Large intestine (tissue), 3 donors: ENCODE results near the gene OGA. TPM values are rescaled to one million over a fixed set of nuclear protein-coding genes. Genes with fewer than 3 reads are reported as not detected.

ENCODE experiments used
- DNase-seq, 2 donors: peaks; one replicate each; pipeline versions ENCODE4 v3.0.0 to v3.0.0-alpha.2; 2013
- H3K27ac ChIP-seq: one replicate; pipeline ENCODE4 v1.5.1; 2013; ENCODE audit warnings: low read length
- H3K27me3 ChIP-seq: 2 replicates; pipeline ENCODE4 v1.6.1; 2013; ENCODE audit warnings: low read length; ENCODE audit not compliant: control insufficient read depth, insufficient read depth
- H3K36me3 ChIP-seq: 2 replicates; pipeline ENCODE4 v1.6.1; 2013; ENCODE audit warnings: low read length; ENCODE audit not compliant: control insufficient read depth, insufficient read depth
- H3K4me1 ChIP-seq: one replicate; pipeline ENCODE4 v1.6.1; 2013; ENCODE audit warnings: low read length; ENCODE audit not compliant: control insufficient read depth, insufficient read depth
- H3K4me3 ChIP-seq: one replicate; pipeline ENCODE4 v1.5.1; 2013; ENCODE audit warnings: low read length
- H3K9me3 ChIP-seq: one replicate; pipeline ENCODE4 v1.6.1; 2013; ENCODE audit warnings: mild to moderate bottlenecking, low read depth, low read length, moderate library complexity; ENCODE audit not compliant: control insufficient read depth
- WGBS: methylation state at CpG from one replicate; pipeline ENCODE4 v1.1.5; 2013; ENCODE audit warnings: low lambda C conversion rate; ENCODE audit not compliant: insufficient coverage; 5-methylcytosine and 5-hydroxymethylcytosine counted together
- polyA plus RNA-seq: library from polyadenylated mRNA; unstranded; fragments of 120-200 nt; gene quantifications from one replicate; pipeline ENCODE4 v1.2.1, GENCODE V29; 2013

OGA gene
- polyA plus RNA-seq, 1 donor = 129 TPM

DNA sequence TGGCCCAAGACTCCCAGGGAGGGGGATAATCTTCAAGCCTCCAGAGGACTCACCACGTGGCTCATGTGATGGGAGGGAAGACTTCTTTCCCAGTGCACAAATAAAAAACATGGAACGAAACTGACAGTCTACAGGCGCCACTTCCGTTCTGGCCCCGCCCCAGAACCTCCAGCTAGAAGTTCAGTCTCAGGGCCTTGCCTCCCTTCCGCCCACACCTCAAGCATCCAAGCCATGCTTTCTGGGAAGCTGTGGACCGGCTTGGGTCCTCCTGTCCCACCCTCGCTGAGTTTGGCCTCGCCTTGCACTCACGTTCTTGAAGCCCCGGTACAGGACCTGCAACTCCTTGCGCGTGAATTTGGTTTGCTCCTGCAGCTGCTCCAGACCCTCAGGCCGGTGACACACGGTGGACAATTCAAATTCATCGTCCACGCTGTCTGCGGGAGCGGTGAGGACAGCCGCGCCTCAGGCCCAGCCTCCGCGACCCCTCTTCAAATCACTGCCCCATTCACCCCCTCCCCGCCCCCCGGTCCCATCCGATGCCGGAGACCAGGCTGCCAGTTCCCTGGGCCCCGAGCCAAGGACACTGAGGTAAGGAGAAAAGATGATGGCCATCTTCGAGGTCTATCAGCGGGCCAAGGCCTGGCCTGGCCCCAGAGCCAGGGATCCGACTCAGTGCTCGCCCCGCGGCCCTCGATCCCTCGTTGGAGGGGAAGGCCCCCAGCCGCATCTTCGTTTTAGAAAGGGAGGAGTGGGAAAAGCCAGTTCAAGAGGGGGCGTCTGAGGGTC lies 10.7 kb upstream of the OGA start:
- WGBS = no CpG with 5 or more reads among the region's 39 CpGs
- H3K27ac ChIP-seq = peak overlapping the region; percentile 8
- no peaks in the 10 kb centered on the region for H3K27me3 ChIP-seq
- no peak for DNase-seq
- peak overlapping the region; percentile 29 for H3K4me3 ChIP-seq
- peaks cover 29% of the 10 kb centered on the region for H3K4me1 ChIP-seq
- H3K36me3 ChIP-seq = peaks cover 29% of the 10 kb centered on the region
- H3K9me3 ChIP-seq = no peaks in the 10 kb centered on the region

DNA sequence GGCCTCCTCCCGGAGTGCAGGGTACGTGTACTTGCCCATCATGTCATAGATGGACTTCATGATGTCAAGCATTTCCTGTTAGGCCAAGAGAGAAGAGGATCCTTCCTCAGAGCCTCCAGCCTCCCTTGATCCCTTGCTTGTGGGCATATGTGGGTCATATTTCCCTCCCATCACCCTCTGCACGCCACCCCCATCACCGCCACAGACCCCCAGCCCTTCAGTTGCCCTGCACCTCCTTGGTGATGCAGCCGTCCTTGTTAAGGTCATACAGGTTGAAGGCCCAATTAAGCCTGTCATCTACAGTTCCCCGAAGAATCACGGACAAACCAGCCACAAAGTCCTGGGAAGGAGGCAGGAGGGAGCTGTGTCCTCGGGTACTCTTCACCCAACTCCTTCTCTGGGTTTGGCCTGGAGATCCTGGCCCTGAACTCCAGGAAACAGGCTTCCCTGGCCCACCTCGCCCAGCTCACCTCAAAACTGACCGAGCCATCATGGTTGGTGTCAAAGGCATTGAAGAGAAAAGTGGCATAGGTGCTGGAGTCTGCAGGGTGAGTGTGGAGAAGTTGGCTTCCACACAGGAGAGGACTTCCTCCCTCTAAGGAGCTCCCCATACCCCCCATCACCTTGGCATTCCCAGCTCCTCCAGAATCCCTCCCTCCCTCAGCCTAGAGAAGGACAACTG lies 9.8 kb upstream of the OGA start:
- no peaks in the 10 kb centered on the region for H3K27me3 ChIP-seq
- no peak for DNase-seq
- no peak overlapping the region for H3K27ac ChIP-seq
- no peaks in the 10 kb centered on the region for H3K9me3 ChIP-seq
- no CpG with 5 or more reads among the region's 10 CpGs for WGBS
- H3K4me1 ChIP-seq = peaks cover 29% of the 10 kb centered on the region
- H3K36me3 ChIP-seq = peaks cover 31% of the 10 kb centered on the region
- no peak overlapping the region for H3K4me3 ChIP-seq

DNA sequence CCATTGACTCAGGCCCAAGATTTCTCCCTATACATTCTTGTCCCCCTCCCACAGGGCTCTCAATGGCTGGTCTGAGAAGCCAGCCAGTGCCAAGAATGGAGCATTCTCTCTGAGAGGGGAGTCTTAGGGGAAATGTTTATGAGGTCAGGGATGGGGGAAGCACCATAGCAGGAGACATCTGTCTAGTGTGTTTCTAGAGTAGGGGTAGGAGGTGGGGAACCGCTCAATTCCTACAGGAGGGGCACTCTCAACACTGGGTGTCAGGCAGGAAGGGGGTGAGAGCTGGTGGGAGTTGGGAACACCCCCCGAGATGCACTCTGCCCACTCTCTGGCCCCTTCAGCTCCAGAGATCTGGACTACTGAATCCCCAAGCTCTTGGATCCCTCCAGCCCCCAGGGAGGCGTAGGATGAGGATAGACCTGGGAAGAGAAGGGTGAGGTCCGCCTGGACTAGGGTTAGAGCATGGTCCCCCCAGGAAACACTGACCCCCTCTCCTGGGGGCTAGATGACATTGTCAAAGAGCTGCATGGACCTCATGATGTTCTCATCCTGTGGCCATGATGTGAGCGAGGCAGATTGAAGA lies 8.7 kb upstream of the OGA start:
- no peaks in the 10 kb centered on the region for H3K27me3 ChIP-seq
- no peak overlapping the region for H3K4me3 ChIP-seq
- peaks cover 31% of the 10 kb centered on the region for H3K36me3 ChIP-seq
- H3K4me1 ChIP-seq = peaks cover 23% of the 10 kb centered on the region
- no peak overlapping the region for H3K27ac ChIP-seq
- DNase-seq = no peak
- no peaks in the 10 kb centered on the region for H3K9me3 ChIP-seq
- WGBS = no CpG with 5 or more reads among the region's 5 CpGs

DNA sequence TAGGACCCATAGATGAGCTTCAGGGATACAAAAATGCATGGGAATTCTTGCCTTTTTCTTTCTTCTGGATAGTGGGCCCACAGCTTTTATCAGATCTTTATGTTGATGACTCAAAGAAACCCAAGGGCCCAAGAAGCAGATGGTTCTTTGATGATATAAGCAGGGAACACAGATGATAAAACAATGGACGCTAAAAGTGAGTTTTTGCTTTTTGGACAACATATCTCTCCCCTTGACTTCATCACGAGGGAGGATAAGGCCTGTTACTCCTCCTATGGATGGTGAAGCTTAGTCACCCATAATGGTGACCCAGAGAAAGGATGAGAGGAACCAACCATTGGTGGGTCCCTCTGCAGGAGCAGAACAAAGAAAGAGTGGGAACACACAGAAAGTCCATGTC lies 6.5 kb upstream of the OGA start:
- Histone ChIP-seq H3K27me3 (no peaks in the 10 kb centered on the region), H3K9me3 (no peaks in the 10 kb centered on the region), H3K4me3 (no peak overlapping the region), H3K4me1 (peaks cover 6% of the 10 kb centered on the region), H3K36me3 (peaks cover 31% of the 10 kb centered on the region), H3K27ac (no peak overlapping the region)
- WGBS = no CpG with 5 or more reads among the region's 2 CpGs
- DNase-seq = no peak

DNA sequence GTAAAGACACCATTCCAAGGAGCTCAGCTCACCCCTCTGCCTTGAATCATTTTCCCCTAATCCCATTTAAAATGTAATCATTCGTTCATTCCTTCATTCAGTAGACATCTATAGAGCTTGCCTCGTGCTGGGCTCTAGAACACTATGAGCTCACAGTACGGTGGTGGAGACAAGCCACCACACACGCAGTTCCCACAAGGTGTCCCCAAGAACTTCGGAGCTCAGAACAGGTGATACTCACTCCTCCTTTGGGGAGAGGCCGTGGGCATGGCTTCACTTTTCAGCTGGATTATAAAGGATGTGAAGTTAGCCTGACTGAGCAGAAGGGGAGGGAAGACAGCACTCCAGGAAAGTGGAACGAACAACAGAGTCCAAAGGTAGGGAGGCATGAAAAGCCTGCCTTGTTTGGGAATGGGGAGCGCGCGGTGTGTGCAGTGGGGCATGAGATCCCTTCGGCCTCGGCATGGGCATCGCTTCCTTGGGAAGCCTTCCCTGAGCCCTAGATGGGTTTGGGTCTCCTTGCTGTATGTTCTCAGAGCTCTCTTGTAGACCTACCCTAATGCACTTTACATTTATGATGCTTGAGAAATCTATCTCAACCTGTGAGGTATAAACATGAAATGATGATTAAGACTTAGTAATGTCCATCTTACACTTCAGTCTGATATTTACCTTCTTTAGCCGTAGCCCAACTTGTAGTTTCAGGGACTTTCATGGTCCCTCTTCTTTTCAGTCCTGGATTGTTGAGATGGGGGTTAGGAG lies 809 bp upstream of the OGA start:
- Histone ChIP-seq H3K9me3 (no peaks in the 10 kb centered on the region), H3K4me3 (peak overlapping the region; percentile 89), H3K4me1 (peaks cover 19% of the 10 kb centered on the region), H3K27ac (peak overlapping the region; percentile 92), H3K27me3 (no peaks in the 10 kb centered on the region), H3K36me3 (peaks cover 2% of the 10 kb centered on the region)
- no CpG with 5 or more reads among the region's 14 CpGs for WGBS
- peak in 1 of 2 donors; percentile 60 for DNase-seq

DNA sequence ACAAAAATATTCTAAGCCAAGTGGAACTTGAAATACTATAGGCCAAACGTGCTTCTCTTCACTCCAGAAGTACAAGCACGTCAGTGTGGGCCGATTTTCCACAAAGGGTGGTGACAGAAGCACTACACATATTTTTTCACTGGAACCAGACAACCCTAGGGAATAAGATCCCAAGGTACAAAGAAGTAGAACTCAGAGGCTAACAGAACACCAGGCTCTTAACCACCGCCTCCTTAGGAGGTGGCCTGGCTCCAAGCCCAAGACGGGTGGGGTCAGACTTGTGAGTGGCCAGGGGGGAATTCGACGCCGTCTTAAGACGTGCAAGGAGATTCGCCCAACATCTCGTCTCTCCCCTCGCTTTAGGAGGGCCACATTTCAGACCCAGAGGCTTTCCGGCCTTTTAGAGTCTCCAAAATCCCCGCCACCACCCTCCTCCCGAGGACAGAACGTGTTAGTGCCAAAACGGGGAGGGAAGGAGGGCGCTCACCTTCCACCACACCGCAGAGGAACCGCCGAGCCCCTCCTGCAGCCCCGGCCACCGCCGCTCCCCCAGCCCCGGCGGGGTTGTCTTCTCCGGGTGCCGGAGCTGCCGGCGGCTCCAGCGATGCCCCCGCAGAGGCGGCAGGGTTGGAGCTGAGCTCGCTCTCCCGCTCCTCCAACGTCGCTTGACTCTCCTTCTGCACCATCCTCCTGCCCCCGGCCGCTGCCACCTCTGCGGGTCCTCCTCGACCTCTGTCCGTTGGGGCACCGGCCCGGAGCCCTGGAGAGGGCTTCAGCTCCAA lies 716 bp downstream of the OGA start:
- peaks cover 20% of the 10 kb centered on the region for H3K4me1 ChIP-seq
- no CpG with 5 or more reads among the region's 44 CpGs for WGBS
- peak overlapping the region; percentile 92 for H3K27ac ChIP-seq
- peaks cover 5% of the 10 kb centered on the region for H3K36me3 ChIP-seq
- no peaks in the 10 kb centered on the region for H3K27me3 ChIP-seq
- peak overlapping the region; percentile 89 for H3K4me3 ChIP-seq
- H3K9me3 ChIP-seq = no peaks in the 10 kb centered on the region
- peak; percentile 82 to 86 for DNase-seq

DNA sequence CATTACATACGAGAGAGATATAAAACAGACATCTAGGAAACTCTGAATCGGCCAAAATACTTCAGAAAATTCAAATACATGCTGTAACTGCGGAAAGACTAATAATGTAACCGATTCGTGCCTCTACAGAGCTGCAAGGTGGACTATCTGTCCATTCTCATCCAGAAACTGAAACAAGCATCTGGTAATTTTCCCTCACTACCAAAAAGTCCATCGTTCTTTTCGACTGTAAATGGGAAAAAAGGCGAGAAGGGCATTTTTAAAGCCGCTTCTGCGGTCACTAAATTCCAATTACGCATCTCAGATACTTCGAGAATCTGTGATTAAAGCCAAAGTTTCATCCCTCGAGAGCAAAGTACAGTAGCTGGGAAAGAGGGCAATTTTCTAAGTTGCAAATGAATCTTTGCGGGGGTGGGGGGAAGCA lies 1.3 kb downstream of the OGA start:
- 0% methylated on average over 2 of the region's 14 CpGs for WGBS
- H3K27me3 ChIP-seq = no peaks in the 10 kb centered on the region
- peaks cover 11% of the 10 kb centered on the region for H3K36me3 ChIP-seq
- peak overlapping the region; percentile 89 for H3K4me3 ChIP-seq
- peaks cover 20% of the 10 kb centered on the region for H3K4me1 ChIP-seq
- no peaks in the 10 kb centered on the region for H3K9me3 ChIP-seq
- peak overlapping the region; percentile 92 for H3K27ac ChIP-seq
- DNase-seq = no peak

DNA sequence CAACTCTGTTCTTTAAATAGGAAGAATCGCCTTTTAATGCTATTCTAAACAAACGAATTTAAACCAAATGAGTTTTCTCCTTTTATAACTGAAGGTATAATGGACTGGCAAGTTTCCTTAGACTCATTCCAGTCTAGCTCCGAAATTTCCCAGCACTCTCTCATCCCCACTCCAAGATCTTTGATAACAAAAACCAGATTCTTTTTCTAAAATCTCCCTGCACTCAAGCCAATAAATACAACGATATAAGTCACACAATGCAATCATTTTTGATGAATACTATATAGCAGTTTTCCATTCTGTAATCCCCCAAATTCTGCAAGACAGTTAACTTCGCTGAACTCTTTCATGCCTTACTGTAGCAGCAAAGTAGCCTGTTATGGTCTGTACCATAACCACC lies 1.9 kb downstream of the OGA start:
- DNase-seq = no peak
- H3K4me1 ChIP-seq = peaks cover 20% of the 10 kb centered on the region

DNA sequence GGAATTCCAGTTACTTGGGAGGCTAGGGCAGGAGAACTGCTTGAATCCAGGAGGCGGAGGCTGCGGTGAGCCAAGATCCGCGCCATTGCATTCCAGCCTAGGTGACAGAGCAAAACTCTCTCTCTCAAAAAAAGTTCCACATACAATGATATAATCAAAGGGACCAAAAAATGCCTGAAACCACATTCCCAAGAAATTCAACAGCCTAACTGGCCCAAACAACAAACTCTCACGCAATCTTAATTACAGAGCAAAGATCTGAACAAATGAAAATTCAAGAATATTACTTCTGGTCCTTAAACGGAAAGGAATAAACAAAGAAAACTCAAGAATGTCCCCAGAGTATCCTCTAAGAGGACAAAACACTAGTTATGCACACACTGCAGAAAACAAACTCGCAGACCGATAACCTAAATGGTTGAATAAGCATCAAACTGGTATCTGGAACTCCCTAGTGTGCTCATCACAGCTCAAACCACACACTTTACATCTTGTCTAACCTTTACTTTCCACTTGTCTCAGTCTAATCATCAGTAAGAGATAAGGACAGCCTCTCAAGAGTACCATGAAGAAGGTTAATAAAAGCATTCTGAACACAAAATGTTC lies 3.7 kb downstream of the OGA start:
- WGBS = no CpG with 5 or more reads among the region's 8 CpGs
- H3K27ac ChIP-seq = no peak overlapping the region
- H3K27me3 ChIP-seq = no peaks in the 10 kb centered on the region
- peaks cover 29% of the 10 kb centered on the region for H3K36me3 ChIP-seq
- DNase-seq = no peak
- no peaks in the 10 kb centered on the region for H3K9me3 ChIP-seq
- H3K4me1 ChIP-seq = peaks cover 16% of the 10 kb centered on the region
- H3K4me3 ChIP-seq = no peak overlapping the region

More for the DNA sequence above, 1.9 kb downstream of the OGA start:
- H3K4me3 ChIP-seq = peak overlapping the region; percentile 89
- WGBS = 0% methylated on average over 1 of the region's 5 CpGs
- H3K36me3 ChIP-seq = peaks cover 13% of the 10 kb centered on the region
- no peak overlapping the region for H3K27ac ChIP-seq
- H3K27me3 ChIP-seq = no peaks in the 10 kb centered on the region
- no peaks in the 10 kb centered on the region for H3K9me3 ChIP-seq
